Aorta (tissue), 5 donors: ENCODE measurements around the gene LCN10. TPM values are rescaled to one million over a fixed set of nuclear protein-coding genes. Genes with fewer than 3 reads are reported as not detected.

Source experiments
- ATAC-seq: fragments of 200-7000 bp; cut with Tn5 transposase; one replicate; pipeline ENCODE4 v1.9.1; 2022; ENCODE audit warnings: moderate library complexity; ENCODE audit not compliant: low FRiP score
- DNase-seq, 2 donors: peaks; one replicate each; pipeline ENCODE4 v3.0.0-alpha.2; 2020
- H3K27ac ChIP-seq, 2 donors: one replicate each; pipeline ENCODE4 v1.5.1; 2013; ENCODE audit warnings: low read length in 2 of 2, mild to moderate bottlenecking in 2 of 2, moderate library complexity in 2 of 2, control low read depth in 1 of 2, inconsistent platforms in 1 of 2, low read depth in 1 of 2
- H3K27me3 ChIP-seq, 2 donors: one replicate each; pipeline ENCODE4 v1.6.1; 2013; ENCODE audit warnings: control low read depth in 1 of 2, low read length in 1 of 2, mild to moderate bottlenecking in 1 of 2, moderate library complexity in 1 of 2; ENCODE audit not compliant: insufficient read depth in 2 of 2, control insufficient read depth in 1 of 2
- H3K36me3 ChIP-seq, 2 donors: one replicate each; pipeline ENCODE4 v1.6.1; 2013; ENCODE audit warnings: control low read depth in 1 of 2, low read length in 1 of 2, mild to moderate bottlenecking in 1 of 2; ENCODE audit not compliant: insufficient read depth in 2 of 2, control insufficient read depth in 1 of 2
- H3K4me1 ChIP-seq, 2 donors: one replicate each; pipeline ENCODE4 v1.6.1; 2013; ENCODE audit warnings: low read length in 2 of 2, control low read depth in 1 of 2, mild to moderate bottlenecking in 1 of 2, moderate library complexity in 1 of 2; ENCODE audit not compliant: insufficient read depth in 2 of 2, control insufficient read depth in 1 of 2
- H3K4me3 ChIP-seq, 2 donors: one replicate each; pipeline ENCODE4 v1.5.1; 2013; ENCODE audit warnings: low read length in 2 of 2, control low read depth in 1 of 2, mild to moderate bottlenecking in 1 of 2
- H3K9me3 ChIP-seq: one replicate; pipeline ENCODE4 v1.6.1; 2013; ENCODE audit warnings: mild to moderate bottlenecking, low read length; ENCODE audit not compliant: control insufficient read depth
- WGBS, 2 donors: extraction: QIAGEN DNeasy Blood & Tissue Kit; methylation state at CpG; one replicate each; pipeline ENCODE4 v1.1.7; 2013; 5-methylcytosine and 5-hydroxymethylcytosine counted together
- intact Hi-C, 2 donors: fragments of 100-400 bp; cut with DNase I; formaldehyde crosslinking; loops; one replicate each; pipeline versions ENCODE4 v1.14.2 to v1.15.0; 2022
- polyA plus RNA-seq, 2 donors: library from polyadenylated mRNA; stranded (reverse); fragments of 200-250 nt; gene quantifications; one replicate each; pipeline ENCODE4 v1.2.3, GENCODE V29; 2013
- total RNA-seq, 2 donors: library from RNA; stranded (reverse); fragmentation: NEBNext Ultra II Directional; extraction: Animal tissue kit (Norgen Biotek cat#: 25700); gene quantifications; one replicate each; pipeline ENCODE4 v1.2.1, GENCODE V29; 2021
- donor health status: healthy with polysubstance abuse.
- donor health status: Bipolar disorder and iron deficiency.
- donor health status: DM: no; HTN: no; CAD: no.
- donor health status: DM: no; HTN: no; CAD: no.
- donor health status: DM: yes; HTN: yes; CAD: no.

The LCN10 gene
- total and polyA plus RNA-seq, 4 donors, result 0.25 to 13.4 (median 6.7) TPM

- Histone ChIP-seq H3K27ac (no peak overlapping the region), H3K9me3 (peaks cover 2% of the 10 kb centered on the region), H3K36me3 (no peaks in the 10 kb centered on the region), H3K4me3 (no peak overlapping the region), H3K27me3 (no peaks in the 10 kb centered on the region), H3K4me1 (no peaks in the 10 kb centered on the region)
- intact Hi-C loops, result no loop called here
- WGBS, 2 donors, result 86 to 87% methylated on average over 31 of the region's 31 CpGs
- ATAC-seq (no peak), DNase-seq (no peak)
Measured at GRCh38 chr9:136753371-136754058, 10.8 kb upstream of the LCN10 start.

- H3K4me3 ChIP-seq, result no peak overlapping the region
- H3K27ac ChIP-seq, result no peak overlapping the region
- H3K4me1 ChIP-seq, result no peaks in the 10 kb centered on the region
- intact Hi-C loops, result no loop called here
- H3K9me3 ChIP-seq, result peaks cover 2% of the 10 kb centered on the region
- H3K36me3 ChIP-seq, result no peaks in the 10 kb centered on the region
- DNase-seq (no peak), ATAC-seq (no peak)
- no peaks in the 10 kb centered on the region for H3K27me3 ChIP-seq
Measured at GRCh38 chr9:136751814-136752213, 9.1 kb upstream of the LCN10 start.

- Histone ChIP-seq H3K27ac (no peak overlapping the region), H3K36me3 (no peaks in the 10 kb centered on the region), H3K4me3 (no peak overlapping the region), H3K9me3 (peaks cover 2% of the 10 kb centered on the region), H3K4me1 (no peaks in the 10 kb centered on the region), H3K27me3 (no peaks in the 10 kb centered on the region)
- ATAC-seq, result no peak
- intact Hi-C loops, result no loop called here
- DNase-seq, result no peak
- 70 to 81% methylated on average over 1 of the region's 1 CpG for WGBS, 2 donors
Measured at GRCh38 chr9:136751244-136751643, 8.5 kb upstream of the LCN10 start.

GRCh38 chr9:136750526-136750925, 7.8 kb upstream of the LCN10 start:
- no peak overlapping the region for H3K4me3 ChIP-seq
- 54 to 60% methylated on average over 2 of the region's 2 CpGs for WGBS, 2 donors
- ATAC-seq (no peak), DNase-seq (no peak)
- H3K36me3 ChIP-seq, result no peaks in the 10 kb centered on the region
- H3K27me3 ChIP-seq, result no peaks in the 10 kb centered on the region
- intact Hi-C loops, result no loop called here
- H3K27ac ChIP-seq, result no peak overlapping the region
- H3K4me1 ChIP-seq, result no peaks in the 10 kb centered on the region
- peaks cover 2% of the 10 kb centered on the region for H3K9me3 ChIP-seq

GRCh38 chr9:136748666-136749611, 6.2 kb upstream of the LCN10 start:
- H3K27ac ChIP-seq, result no peak overlapping the region
- H3K36me3 ChIP-seq, result no peaks in the 10 kb centered on the region
- H3K4me3 ChIP-seq, result no peak overlapping the region
- intact Hi-C loops, result no loop called here
- H3K4me1 ChIP-seq, result no peaks in the 10 kb centered on the region
- H3K27me3 ChIP-seq, result no peaks in the 10 kb centered on the region
- WGBS, 2 donors, result 82 to 84% methylated on average over 21 of the region's 21 CpGs
- DNase-seq (no peak), ATAC-seq (no peak)
- peaks cover 2% of the 10 kb centered on the region for H3K9me3 ChIP-seq

- Histone ChIP-seq H3K9me3 (no peaks in the 10 kb centered on the region), H3K4me1 (no peaks in the 10 kb centered on the region), H3K4me3 (no peak within 1 kb of the TSS), H3K27me3 (no peaks in the 10 kb centered on the region), H3K27ac (no peak within 1 kb of the TSS), H3K36me3 (no peaks in the 10 kb centered on the region)
- intact Hi-C loops, result no loop called here
- WGBS, 2 donors, result 74 to 81% methylated on average over 8 of the region's 8 CpGs
- DNase-seq (no peak), ATAC-seq (no peak)
Measured at GRCh38 chr9:136748201-136748600, 5.5 kb upstream of the LCN10 start, which contains the start of gene LCN6. Gene LCN6, minus strand, starts transcription at chr9:136748525. Its CDS starts 42 bp downstream, at chr9:136748483.

GRCh38 chr9:136747161-136748060, 4.7 kb upstream of the LCN10 start:
- ATAC-seq (no peak), DNase-seq (no peak)
- no peaks in the 10 kb centered on the region for H3K4me1 ChIP-seq
- WGBS, 2 donors, result 86% methylated on average over 22 of the region's 22 CpGs
- H3K27ac ChIP-seq, result no peak overlapping the region
- no peak overlapping the region for H3K4me3 ChIP-seq
- no peaks in the 10 kb centered on the region for H3K9me3 ChIP-seq
- intact Hi-C loops, result no loop called here
- H3K36me3 ChIP-seq, result no peaks in the 10 kb centered on the region
- H3K27me3 ChIP-seq, result no peaks in the 10 kb centered on the region

- ATAC-seq (no peak), DNase-seq (no peak)
- intact Hi-C loops, result no loop called here
- Histone ChIP-seq H3K36me3 (no peaks in the 10 kb centered on the region), H3K4me3 (no peak overlapping the region), H3K27ac (no peak overlapping the region), H3K27me3 (no peaks in the 10 kb centered on the region), H3K4me1 (no peaks in the 10 kb centered on the region), H3K9me3 (no peaks in the 10 kb centered on the region)
- 92 to 93% methylated on average over 18 of the region's 18 CpGs for WGBS, 2 donors
Measured at GRCh38 chr9:136746621-136747020, 3.9 kb upstream of the LCN10 start.
